ENCODE data around the gene STK32B.
"Not testable (repeated sequence)": the region's sequence is repeated elsewhere in the genome, so short reads cannot be mapped to it uniquely, and the experiment has no call there.

The STK32B gene

DNA sequence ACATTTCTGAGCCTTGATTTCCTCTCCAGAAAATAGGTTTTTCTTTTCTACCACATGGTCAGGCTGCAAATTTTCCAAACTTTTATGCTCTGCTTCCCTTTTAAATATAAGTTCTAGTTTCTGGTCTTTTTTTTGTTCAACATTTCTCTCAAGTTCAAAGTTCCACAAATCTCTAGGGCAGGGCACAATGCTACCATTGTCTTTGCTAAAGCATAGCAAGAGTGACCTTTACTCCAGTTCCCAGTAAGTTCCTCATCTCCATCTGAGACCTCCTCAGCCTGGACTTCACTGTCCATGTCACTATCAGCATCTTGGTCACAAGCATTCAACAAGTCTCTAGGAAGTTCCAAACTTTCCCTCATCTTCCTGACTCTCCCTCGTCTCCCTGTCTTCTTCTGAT lies 228.8 kb downstream of the STK32B start:
- not testable (repeated sequence) for DNase-seq

DNA sequence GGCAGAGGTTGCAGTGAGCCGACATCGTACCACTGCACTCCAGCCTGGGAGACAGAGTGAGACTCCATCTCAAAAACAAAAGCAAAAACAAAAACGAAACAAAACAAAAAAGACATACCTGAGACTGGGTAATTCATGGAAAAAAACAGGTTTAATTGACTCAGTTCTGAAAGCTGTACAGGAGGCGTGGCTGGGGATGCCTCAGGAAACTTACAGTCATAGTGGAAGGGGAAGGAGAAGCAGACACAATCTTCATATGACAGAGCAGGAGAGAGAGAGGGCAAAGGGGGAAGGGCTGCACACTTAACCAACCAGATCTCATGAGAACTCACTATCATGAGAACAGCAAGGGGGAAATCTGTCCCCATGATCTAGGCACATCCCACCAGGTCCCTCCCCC lies 229.5 kb downstream of the STK32B start:
- DNase-seq: no peak

DNA sequence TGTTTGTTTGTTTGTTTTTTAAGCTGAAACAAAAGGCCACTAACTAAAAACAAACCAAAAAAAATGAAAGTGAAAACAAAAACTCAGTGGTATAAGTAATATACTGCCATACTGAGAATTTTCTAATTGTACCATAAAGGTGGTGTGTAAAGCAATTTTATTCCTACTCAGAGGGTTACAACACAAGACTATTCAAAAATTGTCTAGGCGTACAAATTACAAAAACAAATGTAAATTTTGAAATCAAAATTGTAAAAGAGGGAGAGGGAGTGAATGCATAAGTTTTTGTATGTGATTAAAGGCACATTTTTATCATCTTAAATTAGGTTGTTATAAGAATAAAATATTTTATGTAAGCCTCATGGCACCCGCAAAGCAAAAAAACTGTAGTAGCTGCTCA lies 232.6 kb downstream of the STK32B start:
- DNase-seq: no peak

DNA sequence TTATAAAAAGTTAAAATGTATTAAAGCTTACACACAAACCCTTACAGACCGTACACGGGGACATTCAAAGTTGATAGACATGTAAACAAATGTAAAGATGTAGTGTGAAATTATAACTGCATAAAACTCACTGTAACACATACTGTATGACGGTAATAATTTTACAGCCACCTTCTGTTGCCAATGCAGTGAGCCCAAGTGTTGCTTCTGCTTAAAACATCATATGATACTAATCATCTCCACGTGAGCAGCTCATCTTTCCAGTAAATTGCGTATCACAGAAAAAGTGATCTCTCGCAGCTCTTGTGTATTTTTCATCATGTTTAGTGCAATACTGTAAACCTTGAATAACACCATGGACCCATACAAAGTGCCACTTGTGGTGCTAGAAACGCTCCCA lies 233.2 kb downstream of the STK32B start:
- no peak for DNase-seq

DNA sequence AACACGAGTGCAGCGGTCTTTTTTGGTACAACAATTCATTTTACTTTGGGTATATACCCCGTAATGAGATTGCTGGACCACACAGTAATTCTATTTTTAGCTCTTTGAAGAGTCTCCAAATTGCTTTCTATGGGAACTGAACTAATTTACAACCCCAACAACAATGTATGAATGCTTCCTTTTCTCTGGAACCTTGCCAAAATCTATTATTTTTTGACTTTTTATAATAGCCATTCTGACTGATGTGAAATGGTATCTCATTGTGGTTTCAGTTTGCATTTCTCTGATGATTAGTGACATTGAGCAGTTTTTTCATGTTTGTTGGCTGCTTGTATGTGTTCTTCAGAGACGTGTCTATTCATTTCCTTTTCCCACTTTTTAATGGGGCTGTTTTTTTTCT lies 240.8 kb downstream of the STK32B start:
- no peak for DNase-seq

DNA sequence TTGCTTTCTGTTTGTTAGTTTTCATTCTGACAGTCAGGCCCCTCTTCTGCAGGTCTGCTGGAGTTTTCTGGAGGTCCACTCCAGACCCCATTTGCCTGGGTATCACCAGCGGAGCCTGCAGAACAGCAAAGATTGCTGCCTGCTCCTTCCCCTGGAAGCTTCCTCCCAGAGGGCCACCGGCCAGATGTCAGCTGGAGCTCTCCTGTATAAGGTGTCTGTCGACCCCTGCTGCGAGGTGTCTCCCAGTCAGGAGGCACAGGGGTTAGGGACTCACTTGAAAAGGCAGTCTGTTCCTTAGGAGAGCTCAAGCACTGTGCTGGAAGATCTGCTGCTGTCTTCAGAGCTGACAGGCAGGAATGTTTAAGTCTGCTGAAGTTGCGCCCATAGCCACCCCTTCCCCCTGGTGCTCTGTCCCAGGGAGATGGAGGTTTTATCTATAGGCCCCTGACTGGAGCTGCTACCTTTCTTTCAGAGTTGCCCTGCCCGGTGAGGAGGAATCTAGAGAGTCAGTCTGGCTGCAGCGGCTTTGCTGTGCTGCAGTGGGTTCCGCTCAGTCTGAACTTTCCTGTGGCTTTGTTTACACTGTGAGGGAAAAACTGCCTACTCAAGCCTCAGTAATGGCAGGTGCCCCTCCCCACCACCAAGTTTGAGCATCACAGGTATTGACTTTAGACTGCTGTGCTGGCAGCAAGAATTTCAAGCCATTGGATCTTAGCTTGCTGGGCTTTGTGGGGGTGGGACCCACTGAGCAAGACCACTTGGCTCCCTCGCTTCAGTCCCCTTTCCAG lies 246.9 kb downstream of the STK32B start:
- not testable (repeated sequence) for DNase-seq

DNA sequence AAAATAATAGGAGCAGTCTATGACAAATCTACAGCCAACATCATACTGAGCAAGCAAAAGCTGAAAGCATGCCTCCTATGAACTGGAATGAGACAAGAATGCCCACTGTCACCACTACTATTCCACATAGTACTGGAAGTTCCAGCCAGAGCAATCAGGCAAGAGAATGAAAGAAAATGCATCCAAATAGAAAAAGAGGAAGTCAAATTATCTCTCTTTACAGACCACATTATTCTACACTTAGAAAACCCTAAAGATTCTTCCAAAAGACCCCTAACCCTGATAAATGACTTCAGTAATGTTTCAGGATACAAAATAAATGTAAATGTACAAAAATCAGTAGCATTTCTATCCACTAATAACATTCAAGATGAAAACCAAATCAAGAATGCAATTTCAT lies 249.0 kb downstream of the STK32B start:
- DNase-seq: no peak

DNA sequence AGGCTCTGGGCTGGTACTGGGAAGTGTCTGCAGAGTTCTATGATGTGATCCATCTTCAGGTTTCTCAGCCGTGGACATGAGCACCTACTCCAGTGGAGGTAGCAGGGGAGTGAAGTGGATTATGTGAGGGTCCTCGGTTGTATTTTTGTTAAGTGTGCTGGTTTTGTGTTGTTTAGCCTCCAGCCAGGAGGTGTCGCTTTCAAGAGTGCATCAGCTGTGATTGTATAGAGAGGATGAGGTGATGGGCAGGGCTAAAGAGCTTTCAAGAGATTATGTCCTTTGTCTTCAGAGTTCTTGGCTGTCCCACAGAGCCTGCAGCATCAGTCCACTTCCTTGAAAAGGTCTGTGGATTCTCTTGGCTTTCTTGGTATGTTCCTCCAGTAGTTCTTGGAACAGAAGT lies 256.6 kb downstream of the STK32B start:
- no peak for DNase-seq

DNA sequence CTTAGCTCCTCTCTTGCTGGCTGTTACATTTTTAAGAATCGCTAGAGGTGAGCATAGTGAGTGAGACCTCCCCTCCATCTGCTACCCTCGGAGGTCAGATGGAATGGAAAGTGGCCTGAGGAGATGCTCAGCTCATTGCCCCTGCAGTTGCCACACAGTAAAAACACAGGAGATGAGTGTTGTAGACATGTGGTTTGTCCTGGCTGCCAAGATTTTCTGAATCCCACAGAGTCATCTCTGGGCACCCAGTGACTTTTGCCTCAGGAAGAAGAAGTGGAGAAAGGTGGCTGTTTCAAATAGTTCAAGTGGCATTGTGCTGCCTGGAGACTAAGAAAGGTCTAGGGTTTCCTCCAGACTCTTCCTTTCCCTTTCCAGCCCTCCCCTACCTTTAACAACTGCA lies 271.0 kb downstream of the STK32B start:
- no peak for DNase-seq

DNA sequence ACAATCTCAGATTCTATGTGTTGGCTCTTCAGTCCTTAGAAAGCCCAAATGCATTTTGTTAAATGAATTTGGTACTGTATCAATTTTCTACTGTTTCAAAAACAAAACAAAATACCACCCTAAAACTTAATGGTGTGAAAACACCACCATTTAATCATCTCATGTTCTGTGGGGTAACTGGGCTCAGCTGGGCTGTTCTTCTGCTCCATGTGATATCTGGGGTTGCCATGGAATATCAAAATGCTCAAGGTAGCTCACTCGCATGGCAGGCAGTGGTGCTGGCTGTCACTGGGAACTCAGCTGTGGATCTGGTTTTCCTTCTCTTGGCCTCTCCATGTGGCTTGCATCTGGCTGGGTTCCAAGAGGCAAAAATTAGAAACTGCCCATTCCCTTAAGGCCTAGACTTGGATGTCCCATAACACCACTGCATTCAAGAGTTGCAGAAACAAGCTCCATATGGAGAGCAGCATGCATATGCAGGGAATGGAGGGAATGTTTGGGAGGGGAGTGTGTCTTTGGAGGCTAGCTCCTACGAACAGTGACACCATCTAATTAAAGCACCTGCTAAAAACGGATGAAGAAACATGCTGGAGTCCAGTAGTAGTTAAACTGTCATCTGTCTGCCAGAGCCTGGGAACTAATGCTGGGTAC lies 279.2 kb downstream of the STK32B start:
- DNase-seq: no peak

DNA sequence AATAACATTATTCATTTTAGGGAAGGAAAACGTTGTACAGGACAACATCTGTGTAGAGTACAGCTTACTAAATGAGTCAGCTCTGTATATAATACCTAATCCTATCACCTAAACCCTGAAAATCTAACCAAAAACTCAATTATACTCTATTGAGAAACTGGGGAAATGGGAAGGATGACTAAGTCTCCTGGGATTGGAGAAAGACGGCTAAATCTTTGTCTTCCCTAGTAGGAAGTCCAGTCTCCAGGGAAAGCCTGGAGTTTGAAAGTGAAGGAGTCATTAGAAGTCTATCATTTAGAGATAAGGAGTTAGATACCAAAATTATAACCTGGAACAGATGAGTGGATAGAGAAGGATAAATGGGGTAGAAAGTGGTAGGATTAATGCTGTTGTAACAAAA lies 286.5 kb downstream of the STK32B start:
- DNase-seq: no peak

DNA sequence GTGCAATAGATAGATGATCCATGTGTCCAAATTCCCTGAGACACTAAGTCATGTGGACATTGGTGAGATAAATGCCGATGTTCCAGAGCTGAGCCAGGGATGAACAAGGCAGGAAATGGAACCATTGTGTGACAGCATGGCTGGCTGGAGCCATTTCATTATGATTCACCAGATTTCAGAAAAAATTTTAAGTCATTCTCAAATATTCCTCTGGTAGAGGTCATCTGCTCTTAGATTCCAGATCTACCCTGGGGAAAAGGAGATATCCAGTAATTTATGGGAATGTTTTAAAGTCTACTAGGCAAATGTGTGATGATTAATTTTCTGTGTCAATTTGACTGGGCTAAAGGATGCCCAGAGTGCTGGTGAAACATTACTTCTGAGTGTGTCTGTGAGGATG lies 287.3 kb downstream of the STK32B start:
- DNase-seq: no peak

DNA sequence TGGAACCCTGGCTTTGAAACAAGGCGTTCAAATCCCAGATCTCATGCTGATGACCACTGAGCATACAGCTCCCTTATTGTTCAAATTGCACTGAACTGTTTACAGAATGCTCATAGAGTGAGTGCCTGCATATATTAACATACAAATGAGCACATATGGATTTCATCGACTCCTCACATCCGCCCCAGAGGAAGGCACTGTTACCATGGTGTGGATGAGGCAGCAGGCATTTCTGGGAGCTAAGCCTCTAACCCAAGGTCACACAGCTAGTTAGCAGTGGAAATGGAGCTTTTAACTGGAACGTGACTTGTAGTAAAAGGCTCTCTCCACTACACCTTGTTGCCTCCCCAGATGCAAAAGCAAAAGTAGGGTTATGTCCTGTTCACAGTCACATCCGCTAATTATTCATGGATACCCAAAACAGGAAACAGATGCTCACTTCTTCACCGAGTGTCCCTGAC lies 289.7 kb downstream of the STK32B start:
- DNase-seq: no peak

DNA sequence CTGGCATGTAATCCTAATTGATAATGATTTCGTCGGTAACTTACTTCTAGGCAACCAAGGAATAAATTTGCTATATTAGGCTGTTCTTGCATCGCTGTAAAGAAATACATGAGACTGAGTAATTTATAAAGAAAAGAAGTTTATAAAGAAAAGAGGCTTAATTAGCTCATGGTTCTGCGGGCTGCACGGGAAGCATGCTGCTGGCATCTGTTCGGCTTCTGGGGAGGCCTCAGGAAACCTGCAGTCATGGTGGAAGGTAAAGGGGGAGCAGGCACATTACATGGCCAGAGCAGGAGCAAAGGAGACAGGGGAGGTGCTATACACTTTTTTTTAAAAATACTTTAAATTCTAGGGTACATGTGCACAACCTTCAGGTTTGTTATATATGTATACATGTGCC lies 290.2 kb downstream of the STK32B start:
- no peak for DNase-seq

DNA sequence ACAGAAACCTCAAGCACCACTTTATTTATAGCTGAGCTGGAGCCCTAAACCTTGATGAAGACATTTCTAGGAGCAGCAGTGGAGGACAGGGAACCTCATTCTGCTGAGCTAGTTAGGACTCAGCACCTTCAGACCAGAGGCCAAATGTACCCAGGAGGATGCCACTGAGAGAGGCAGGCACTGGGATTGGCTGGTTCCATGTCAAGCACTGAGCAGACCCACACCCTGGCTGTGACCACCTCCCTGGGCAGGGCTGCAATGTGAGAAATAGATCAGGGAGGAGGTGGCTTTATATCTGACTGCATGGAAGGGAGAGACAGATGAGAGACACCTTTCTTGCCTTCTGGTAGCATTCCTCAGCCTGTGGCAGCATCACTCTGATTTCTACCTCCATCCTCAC lies 304.6 kb downstream of the STK32B start:
- DNase-seq: no peak

DNA sequence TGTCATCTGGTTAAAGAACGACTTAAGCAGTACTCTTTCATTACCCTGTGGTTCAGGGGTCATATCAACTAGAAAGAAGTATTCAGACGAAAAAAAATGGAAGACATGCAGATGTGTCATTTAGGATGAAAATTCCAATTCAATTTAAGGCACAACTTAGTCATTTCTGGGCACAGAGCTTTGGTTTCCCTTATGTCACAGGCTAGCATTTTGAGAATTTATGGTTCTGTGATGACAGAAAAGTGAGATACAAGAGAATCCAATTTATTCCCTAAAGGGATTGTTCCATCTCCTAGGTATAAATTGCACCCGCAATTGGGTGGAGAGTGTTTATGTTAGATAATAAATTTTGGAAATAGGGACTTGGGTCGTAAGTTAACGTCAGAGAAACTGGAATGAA lies 306.6 kb downstream of the STK32B start:
- DNase-seq: no peak

DNA sequence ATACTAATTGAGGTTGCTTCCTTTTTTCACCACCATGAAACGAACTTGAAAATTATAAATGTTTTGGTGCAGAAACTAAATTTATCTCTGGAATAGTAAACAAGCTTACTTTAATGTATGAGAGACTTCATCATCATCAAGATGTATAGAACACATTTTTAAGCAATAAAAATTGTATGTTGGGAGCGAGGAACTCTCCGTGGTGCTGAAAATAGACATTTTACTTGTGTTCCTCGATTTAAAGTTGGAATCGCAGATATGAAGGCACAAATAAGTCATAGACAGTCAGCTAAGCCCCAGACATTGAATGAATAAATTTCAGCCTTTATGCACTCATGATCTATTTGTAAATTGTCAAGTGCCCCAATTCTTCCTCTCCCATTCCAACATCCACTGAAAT lies 310.7 kb downstream of the STK32B start:
- no peak for DNase-seq

DNA sequence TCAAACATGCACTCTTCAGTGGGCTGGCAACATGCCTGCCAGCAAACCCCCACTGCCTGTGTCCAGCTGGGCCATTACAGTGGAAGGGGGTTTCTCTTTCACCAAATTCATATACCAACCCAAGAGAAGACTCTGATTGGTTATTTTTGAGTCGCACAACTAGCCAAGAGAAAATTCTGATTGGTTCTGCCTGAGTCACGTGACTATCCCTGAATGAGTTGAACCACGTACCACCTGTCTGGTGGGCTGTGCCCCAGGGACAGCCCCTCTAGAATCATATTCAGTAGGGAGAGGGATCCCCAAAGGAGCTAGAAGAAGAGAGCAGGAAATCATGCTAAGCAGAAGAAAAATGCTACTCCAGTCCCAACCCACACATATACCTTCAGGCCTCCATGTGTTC lies 313.1 kb downstream of the STK32B start:
- no peak for DNase-seq

DNA sequence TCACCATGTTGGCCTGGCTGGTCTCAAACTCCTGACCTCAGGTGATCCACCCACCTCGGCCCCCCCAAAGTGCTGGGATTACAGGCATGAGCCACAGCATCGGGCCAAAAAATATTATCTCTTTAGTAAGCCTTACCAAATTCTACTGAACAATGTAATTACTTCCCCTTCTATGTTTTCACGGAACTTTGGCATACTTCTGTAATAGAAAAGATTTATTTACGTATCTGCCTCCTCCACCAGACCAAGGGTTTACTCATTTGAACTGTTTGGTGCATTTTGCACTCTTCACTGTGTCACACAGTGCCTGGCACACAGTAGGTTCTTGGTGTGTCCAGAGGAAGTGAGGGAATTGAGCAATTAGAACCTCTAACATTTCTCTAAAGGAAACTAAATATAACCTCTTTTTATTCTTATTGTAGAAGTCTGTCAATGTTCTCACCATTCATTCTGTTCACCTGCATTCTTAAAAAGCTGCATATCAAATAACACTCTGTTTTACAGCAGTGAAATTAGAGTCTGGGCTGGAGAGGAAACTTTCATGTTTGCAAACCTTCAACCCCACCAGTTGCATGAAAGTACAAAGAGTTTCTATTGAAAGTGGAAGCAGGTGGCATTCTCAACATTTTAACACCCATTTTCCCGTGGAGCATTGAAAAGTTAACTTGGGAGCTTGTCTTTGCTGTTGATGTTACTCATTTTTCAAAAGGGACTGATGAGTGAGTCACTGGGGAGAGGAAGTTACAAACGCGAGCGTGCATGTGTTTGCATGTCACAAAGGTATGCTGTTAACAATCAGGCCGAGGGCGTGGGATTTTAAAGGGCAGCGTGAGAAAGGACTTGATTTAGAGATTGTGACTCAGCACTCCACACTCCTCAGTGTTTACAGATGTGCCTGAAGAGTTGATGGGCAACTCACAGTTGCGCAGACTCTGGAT lies 314.1 kb downstream of the STK32B start:
- DNase-seq: no peak

DNA sequence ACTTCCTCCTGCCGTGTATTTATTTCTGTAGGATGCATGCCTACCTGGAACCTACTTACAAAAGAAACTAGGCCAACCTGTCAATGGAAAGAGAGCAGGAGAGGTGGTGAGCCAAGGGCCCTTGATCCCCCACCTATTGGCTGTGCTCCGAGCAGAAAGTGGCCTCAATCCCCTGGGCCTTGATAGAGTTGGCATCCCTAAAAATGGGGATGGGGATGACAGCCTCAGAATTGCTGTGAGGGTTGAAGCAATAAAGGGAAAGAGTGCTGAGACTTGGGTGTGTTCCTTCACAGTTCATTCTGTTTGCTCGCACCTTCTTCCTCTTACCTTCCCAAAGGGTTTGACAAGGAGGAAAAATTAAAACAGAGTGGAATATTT lies 314.7 kb downstream of the STK32B start:
- DNase-seq: no peak

DNA sequence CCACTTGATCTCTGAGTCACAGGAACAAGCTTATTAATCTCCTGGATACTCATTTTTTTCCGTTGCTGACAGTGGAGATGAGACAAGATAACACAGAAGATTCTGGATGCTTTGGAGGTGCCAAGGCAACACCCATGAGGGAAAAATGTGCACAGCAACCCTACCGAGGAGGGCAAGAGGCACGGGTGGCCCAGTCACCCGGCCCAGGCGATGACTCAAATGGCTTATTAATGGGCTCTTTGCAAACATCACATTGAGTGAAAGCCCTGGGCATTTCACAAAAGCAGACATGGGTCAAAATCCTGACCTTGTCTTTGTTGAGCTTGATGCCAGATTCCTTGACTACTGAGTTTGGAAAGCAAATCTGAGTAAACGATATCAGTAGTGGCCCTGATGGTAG lies 315.1 kb downstream of the STK32B start:
- DNase-seq: no peak

DNA sequence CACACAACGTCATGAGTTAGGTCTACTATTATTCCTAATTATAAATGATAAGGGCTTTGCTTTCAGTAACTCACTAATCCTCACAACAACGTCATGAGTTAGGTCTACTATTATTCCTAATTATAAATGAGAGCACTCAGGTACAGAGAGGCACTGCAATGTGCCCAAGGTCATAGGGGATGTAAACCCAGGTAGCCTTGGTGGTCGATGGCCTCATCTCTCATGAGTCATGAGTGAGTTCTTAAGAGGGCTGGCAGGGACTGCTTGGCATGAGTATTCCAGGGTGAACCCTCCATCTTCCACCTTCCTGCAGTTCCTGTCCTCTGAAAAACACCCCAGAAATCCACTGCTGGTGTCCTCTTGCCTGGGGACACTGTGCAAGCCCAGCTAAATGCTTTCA lies 317.1 kb downstream of the STK32B start:
- no peak for DNase-seq

DNA sequence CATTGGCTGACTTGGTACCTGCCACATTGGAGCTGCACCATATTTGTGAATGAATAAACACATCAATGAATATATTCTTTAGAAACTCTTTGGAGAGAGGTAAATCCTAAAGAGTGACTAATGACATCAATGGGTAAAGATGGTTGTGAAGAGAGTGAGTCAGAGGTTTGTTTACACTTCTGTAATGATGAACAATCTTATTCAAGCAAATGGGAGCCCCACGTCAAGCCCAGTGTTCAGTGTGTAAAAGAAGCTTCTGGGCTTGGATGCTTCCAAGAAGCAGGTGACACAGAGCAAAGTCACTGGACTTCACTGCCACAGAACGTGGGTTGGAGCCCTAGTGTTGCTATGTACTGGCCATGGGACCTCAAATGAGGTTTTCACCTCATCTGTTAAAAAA lies 319.0 kb downstream of the STK32B start:
- no peak for DNase-seq
